ENCODE data around the gene TRUB2. TPM values are rescaled to one million over a fixed set of nuclear protein-coding genes. Genes with fewer than 3 reads are reported as not detected.
A peak's percentile ranks its signal among the peaks of the same experiment; 100 is the strongest.

The TRUB2 gene
- total and polyA plus RNA-seq, 2 of the 13 experiments (the other 11 are each of a cell fraction or from before 2014, with no cell fraction given) = 22.3 to 41.2 TPM

- TF ChIP-seq GABPA (IDR thresholded peaks at IDR 0.05; ENCODE audit: low read depth, low read length) = peak; percentile 90
- peak; percentile 100 for TF ChIP-seq GABPA (CRISPR knock-in tag; IDR thresholded peaks at IDR 0.05; ENCODE audit: low read depth)
- no peak for TF ChIP-seq NFKBIZ (CRISPR knock-in tag; IDR thresholded peaks at IDR 0.05)
- TF ChIP-seq ZNF550 (CRISPR knock-in tag; IDR thresholded peaks at IDR 0.05; ENCODE audit: borderline replicate concordance) = 0 out of 2 replicates have a peak, but pooled peaks have one; percentile 16
- peak; percentile 83; the same call in 1 of the 2 replicates for TF ChIP-seq HMGXB3 (CRISPR knock-in tag; IDR thresholded peaks at IDR 0.05; ENCODE audit: borderline replicate concordance)
- TF ChIP-seq ZSCAN12 (CRISPR knock-in tag; IDR thresholded peaks at IDR 0.05) = peak; percentile 36
- TF ChIP-seq LCORL (IDR thresholded peaks at IDR 0.05) = no peak; the same call in 1 of the 2 replicates
- TF ChIP-seq LCORL (CRISPR knock-in tag; IDR thresholded peaks at IDR 0.05) = no peak; the same call in 1 of the 2 replicates
- no peak for TF ChIP-seq KDM1A (CRISPR knock-in tag; IDR thresholded peaks at IDR 0.05)
- TF ChIP-seq JUND (CRISPR knock-in tag; IDR thresholded peaks at IDR 0.05) = peak; percentile 33; the same call in 1 of the 2 replicates
- TF ChIP-seq NFATC3 (CRISPR knock-in tag; IDR thresholded peaks at IDR 0.05) = 0 out of 2 replicates have a peak, but pooled peaks have one; percentile 20
- TF ChIP-seq HMG20B (CRISPR knock-in tag; conservative IDR thresholded peaks at IDR 0.05) = no peak
- no peak for TF ChIP-seq HHEX (CRISPR knock-in tag; IDR thresholded peaks at IDR 0.05)
- TF ChIP-seq BRF2 (CRISPR knock-in tag; IDR thresholded peaks at IDR 0.05) = no peak
- peak; percentile 73 for TF ChIP-seq ZNF580 (CRISPR knock-in tag; IDR thresholded peaks at IDR 0.05; ENCODE audit: borderline replicate concordance, low read depth)
- peak; percentile 76 for TF ChIP-seq ZNF441 (CRISPR knock-in tag; IDR thresholded peaks at IDR 0.05; ENCODE audit: borderline replicate concordance)
- TF ChIP-seq ZNF274 (CRISPR knock-in tag; IDR thresholded peaks at IDR 0.05) = peak; percentile 74
- TF ChIP-seq THAP9 (CRISPR knock-in tag; IDR thresholded peaks at IDR 0.05; ENCODE audit: borderline replicate concordance) = peak; percentile 99
- TF ChIP-seq ZMYM4 (CRISPR knock-in tag; IDR thresholded peaks at IDR 0.05) = peak; percentile 41; the same call in 1 of the 2 replicates
- peak; percentile 73 for TF ChIP-seq ERF (CRISPR knock-in tag; IDR thresholded peaks at IDR 0.05)
- peak; percentile 82 for TF ChIP-seq ZNF781 (CRISPR knock-in tag; IDR thresholded peaks at IDR 0.05; ENCODE audit: borderline replicate concordance, not compliant biosample characterization)
These were observed at the start of gene TRUB2, which contains the start of gene COQ4 (continued) for GRCh38 chr9:128322404-128323211.
